ENCODE data around the gene SLC35A5.

- no peak for TF ChIP-seq CTCF (IDR thresholded peaks at IDR 0.05)
- TF ChIP-seq POLR2A (IDR thresholded peaks at IDR 0.05) = no peak
Measured at GRCh38 chr3:112593258-112593657, 31.4 kb downstream of the SLC35A5 start.
